C4-2B (cell line): ENCODE data around the gene SV2A.

Experiments
- H3K27ac ChIP-seq: fragments of 450-650 bp; 2 replicates; pipeline ENCODE4 v1.5.1; 2017
- CTCF ChIP-seq: fragments of 450-650 bp; conservative IDR thresholded peaks from 2 replicates; pipeline ENCODE4 v1.5.1; 2017; ENCODE audit warnings: mild to moderate bottlenecking
- ZFX ChIP-seq: fragments of 450-650 bp; IDR thresholded peaks from 2 replicates; pipeline ENCODE4 v1.6.1; 2017

SV2A gene

GRCh38 chr1:149928401-149928724, 10.7 kb upstream of the SV2A start:
- TF ChIP-seq ZFX (no peak), CTCF (no peak)
- H3K27ac ChIP-seq, result peak overlapping the region; percentile 96

GRCh38 chr1:149927563-149928400, 10.1 kb upstream of the SV2A start, which contains the start of gene SF3B4:
TSS of gene SF3B4 (minus strand) at chr1:149927803. CDS start at chr1:149927759, 44 bp downstream.
- TF ChIP-seq ZFX, result peak; percentile 81
- TF ChIP-seq CTCF, result no peak
- peak within 1 kb of the TSS; percentile 96 for H3K27ac ChIP-seq

- peak overlapping the region; percentile 96 for H3K27ac ChIP-seq
- TF ChIP-seq CTCF (no peak), ZFX (no peak)
These were observed 9.5 kb upstream of the SV2A start for GRCh38 chr1:149927056-149927562.

- TF ChIP-seq ZFX (no peak), CTCF (no peak)
- H3K27ac ChIP-seq, result peak overlapping the region; percentile 96; the same call in 1 of the 2 replicates
These were observed 8.7 kb upstream of the SV2A start for GRCh38 chr1:149926296-149926695.

- TF ChIP-seq ZFX, result no peak
- no peak for TF ChIP-seq CTCF
- no peak overlapping the region for H3K27ac ChIP-seq
These were observed 8.1 kb upstream of the SV2A start for GRCh38 chr1:149925751-149926150.

- TF ChIP-seq ZFX (no peak), CTCF (no peak)
- no peak overlapping the region for H3K27ac ChIP-seq
These were observed 7.7 kb upstream of the SV2A start for GRCh38 chr1:149925345-149925744.

- TF ChIP-seq ZFX, result no peak
- TF ChIP-seq CTCF, result no peak
- H3K27ac ChIP-seq, result no peak overlapping the region
These were observed 6.0 kb upstream of the SV2A start for GRCh38 chr1:149923626-149924025.
